ENCODE results near the gene TEX12. TPM values are rescaled to one million over a fixed set of nuclear protein-coding genes. Genes with fewer than 3 reads are reported as not detected.
"Not testable (repeated sequence)": the region's sequence is repeated elsewhere in the genome, so short reads cannot be mapped to it uniquely, and the experiment has no call there.

Gene TEX12
- total RNA-seq, 2 donors from 2014 or later: 0.42 TPM; not detected in 1

DNA sequence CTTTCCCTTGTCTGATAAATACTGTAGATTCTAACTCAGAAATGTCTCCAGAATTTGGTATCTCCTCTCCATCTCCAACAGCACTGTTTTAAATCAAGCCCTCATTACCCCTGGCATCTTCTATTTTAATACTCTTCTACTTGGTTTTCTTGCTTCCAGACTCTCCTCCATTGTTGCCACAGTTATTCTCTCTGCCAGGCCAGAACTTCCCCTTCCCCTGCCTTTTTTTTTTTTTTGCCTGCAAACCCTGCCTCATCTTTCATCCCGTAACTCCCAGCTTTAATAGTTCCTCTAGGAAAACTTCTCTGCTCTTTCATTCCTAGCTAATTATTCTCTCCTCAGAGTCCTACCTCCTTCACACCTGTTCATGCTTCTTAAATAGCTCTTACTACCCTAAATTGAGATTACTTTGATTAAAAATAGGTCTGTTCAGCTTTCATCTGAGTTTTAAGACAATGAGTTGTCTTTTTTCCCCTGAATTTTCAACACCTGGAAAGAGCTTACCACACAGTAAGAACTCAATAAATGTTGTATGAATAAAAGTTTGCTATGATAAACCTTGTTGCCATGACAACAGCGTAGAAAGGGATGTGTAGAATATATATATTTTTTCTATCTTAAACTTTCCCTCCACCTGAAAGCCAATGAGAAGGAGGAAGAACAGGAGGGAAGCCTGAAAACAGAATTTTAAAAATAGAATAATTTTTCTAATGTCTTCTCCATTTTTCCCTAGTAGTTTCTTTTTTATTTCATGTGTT lies 6.9 kb upstream of the TEX12 start:
- Histone ChIP-seq H3K27me3 (no peaks in the 10 kb centered on the region), H3K4me3 (no peak overlapping the region), H3K9ac (ENCODE audit: low read depth in 2 of 2, low read length in 2 of 2) (no peak overlapping the region), H3K36me3 (no peaks in the 10 kb centered on the region), H3K27ac (peak overlapping the region; percentile 10), H3K4me1 (no peaks in the 10 kb centered on the region), H3K9me3 (no peaks in the 10 kb centered on the region)
- DNase-seq: no peak
- TF ChIP-seq, protein P1, sequence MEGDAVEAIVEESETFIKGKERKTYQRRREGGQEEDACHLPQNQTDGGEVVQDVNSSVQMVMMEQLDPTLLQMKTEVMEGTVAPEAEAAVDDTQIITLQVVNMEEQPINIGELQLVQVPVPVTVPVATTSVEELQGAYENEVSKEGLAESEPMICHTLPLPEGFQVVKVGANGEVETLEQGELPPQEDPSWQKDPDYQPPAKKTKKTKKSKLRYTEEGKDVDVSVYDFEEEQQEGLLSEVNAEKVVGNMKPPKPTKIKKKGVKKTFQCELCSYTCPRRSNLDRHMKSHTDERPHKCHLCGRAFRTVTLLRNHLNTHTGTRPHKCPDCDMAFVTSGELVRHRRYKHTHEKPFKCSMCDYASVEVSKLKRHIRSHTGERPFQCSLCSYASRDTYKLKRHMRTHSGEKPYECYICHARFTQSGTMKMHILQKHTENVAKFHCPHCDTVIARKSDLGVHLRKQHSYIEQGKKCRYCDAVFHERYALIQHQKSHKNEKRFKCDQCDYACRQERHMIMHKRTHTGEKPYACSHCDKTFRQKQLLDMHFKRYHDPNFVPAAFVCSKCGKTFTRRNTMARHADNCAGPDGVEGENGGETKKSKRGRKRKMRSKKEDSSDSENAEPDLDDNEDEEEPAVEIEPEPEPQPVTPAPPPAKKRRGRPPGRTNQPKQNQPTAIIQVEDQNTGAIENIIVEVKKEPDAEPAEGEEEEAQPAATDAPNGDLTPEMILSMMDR (IDR thresholded peaks at IDR 0.05): no peak
- intact Hi-C loops (cut with DNase I): no loop called here

DNA sequence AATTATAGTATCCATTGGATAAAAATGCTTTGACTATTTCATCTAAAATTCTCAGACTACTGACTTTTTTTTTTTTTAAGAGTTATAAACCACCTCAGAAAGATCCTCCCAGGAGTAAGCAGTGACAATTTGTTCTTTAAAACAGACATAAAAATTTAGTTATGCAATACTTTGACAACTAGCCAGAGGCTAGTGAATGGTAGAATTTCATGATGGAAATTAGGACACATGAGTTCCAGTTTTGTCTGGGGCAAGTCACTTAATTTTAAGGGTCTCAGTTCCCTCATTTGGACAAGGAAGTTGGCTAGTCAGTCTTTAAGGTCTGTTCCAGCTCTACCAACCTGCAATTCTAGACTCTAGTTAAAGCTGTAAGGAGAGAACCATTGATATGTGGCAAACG lies 6.2 kb upstream of the TEX12 start:
- Histone ChIP-seq H3K9ac (ENCODE audit: low read depth in 2 of 2, low read length in 2 of 2) (no peak overlapping the region), H3K27ac (no peak overlapping the region)

DNA sequence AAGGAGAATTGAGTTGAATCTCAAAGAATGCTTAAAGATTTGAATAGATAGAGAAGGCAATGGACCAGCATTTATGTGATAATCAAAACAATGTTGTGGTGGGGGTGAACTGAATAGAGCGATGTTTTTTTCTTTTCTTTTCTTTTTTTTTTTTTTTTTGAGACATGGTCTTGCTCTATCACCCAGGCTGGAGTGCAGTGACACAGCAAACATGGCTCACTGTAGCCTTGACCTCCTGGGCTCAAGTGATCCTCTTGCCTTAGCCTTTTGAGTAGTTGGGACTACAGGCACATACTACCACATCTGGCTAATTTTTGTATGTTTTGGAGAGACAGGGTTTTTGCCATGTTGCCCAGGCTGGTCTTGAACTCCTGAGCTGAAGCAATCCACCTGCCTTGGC lies 5.0 kb upstream of the TEX12 start:
- not testable (repeated sequence) for H3K9ac ChIP-seq (ENCODE audit: low read depth in 2 of 2, low read length in 2 of 2)

More for the DNA sequence above, 6.2 kb upstream of the TEX12 start:
- no peaks in the 10 kb centered on the region for H3K4me1 ChIP-seq
- no peaks in the 10 kb centered on the region for H3K27me3 ChIP-seq
- no peaks in the 10 kb centered on the region for H3K9me3 ChIP-seq
- no peak for DNase-seq
- H3K36me3 ChIP-seq: no peaks in the 10 kb centered on the region
- no peak overlapping the region for H3K4me3 ChIP-seq
- TF ChIP-seq, protein P1 (IDR thresholded peaks at IDR 0.05): no peak
- intact Hi-C loops (cut with DNase I): no loop called here

DNA sequence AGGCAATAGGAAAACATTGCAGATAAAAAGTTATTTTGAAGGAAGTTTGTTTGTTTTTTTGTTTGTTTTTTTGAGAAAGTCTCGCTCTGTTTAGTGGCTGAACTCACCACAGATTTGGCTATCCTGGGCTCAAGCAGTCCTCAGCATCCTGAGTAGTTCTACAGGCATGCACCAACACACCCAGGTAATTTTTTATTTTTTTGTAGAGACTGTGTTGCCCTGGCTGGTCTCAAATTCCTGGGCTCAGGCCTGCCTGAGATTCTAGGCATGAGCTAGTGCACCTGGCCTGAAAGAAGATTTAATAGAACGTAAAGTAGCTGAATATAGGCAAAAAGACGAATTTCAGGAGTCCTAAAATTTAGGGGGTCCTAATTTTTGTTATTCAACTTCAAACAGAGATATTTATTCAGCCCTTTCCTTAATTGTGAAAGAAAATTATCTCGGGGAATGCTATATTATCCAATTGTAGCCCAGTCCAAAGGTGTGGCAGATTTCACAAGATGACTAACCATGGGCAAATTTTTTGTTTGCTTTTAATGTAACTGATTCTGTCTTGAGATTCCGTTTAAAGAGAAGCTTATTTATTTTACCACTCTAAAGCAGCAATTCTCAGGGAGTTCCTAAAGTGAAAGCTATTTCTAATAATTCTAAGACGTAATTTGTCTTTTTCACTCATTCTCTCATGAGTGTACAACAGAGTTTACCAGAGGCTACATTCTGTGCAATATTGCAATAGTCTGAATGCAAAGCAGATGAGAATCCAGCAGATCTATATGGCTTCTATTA lies 4.2 kb upstream of the TEX12 start:
- peak overlapping the region; percentile 79 for H3K27ac ChIP-seq
- TF ChIP-seq, protein P1 (IDR thresholded peaks at IDR 0.05): no peak
- no peaks in the 10 kb centered on the region for H3K36me3 ChIP-seq
- intact Hi-C loops (cut with DNase I): no loop called here
- peaks cover 7% of the 10 kb centered on the region for H3K4me1 ChIP-seq
- H3K9me3 ChIP-seq: no peaks in the 10 kb centered on the region
- H3K4me3 ChIP-seq: peak overlapping the region; percentile 28
- H3K9ac ChIP-seq (ENCODE audit: low read depth in 2 of 2, low read length in 2 of 2): peak overlapping the region in 1 of 2 donors; percentile 28
- no peaks in the 10 kb centered on the region for H3K27me3 ChIP-seq
- DNase-seq: no peak

More for the DNA sequence above, 5.0 kb upstream of the TEX12 start:
- Histone ChIP-seq H3K27ac (peak overlapping the region; percentile 79), H3K4me3 (peak overlapping the region; percentile 28)
- DNase-seq; H3K4me1 ChIP-seq; H3K9me3 ChIP-seq; H3K36me3 ChIP-seq; H3K27me3 ChIP-seq; intact Hi-C loops (cut with DNase I): not testable (repeated sequence)

DNA sequence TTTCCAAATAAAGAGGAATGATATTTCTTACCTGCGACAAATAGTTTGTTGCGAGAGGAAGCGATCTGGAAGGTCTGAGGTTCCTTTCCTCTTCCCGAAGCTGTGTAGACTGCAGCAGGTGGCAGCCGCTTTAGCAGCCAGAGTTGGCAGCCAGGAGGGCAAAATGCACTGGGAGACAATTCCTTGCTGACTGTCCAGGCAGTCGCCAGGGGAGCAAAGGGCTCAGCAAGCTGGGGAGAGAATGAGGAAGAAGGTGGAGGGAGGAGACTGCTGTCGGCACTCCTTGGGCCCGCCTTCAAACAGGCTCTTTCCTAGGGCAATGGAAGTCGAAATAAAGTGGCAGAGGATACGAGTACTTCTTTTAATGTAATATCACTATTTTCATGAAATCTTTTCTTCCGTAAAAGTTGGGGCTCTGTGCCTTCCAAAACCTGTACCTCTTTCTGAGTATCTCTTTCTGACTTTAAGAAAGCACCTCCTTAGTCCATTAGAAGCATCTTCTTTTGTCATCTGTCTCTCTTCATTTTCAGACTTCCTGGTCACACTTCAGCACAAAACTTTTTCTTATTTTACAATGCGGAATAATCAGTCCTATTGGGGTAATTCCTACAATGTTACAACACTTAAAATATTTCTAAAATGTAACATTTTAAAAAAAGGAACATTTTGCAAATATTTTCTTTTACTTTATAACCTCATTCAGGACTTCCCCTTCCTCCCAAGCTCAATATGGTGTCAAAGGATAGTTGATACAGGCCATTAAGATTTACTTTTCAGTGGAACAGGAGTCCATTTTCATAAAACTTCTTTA lies 3.1 kb upstream of the TEX12 start, which contains the start of gene IL18:
IL18 (minus strand) TSS at position 220 of the 811 bp plus-strand sequence. CDS start 9,041 bp downstream, outside the sequence.
- no peaks in the 10 kb centered on the region for H3K27me3 ChIP-seq
- peak within 1 kb of the TSS; percentile 28 for H3K4me3 ChIP-seq
- TF ChIP-seq, protein P1 (IDR thresholded peaks at IDR 0.05): no peak
- no peaks in the 10 kb centered on the region for H3K36me3 ChIP-seq
- intact Hi-C loops (cut with DNase I): no loop called here
- H3K9ac ChIP-seq (ENCODE audit: low read depth in 2 of 2, low read length in 2 of 2): peak within 1 kb of the TSS in 1 of 2 donors; percentile 76
- peaks cover 7% of the 10 kb centered on the region for H3K4me1 ChIP-seq
- peak within 1 kb of the TSS; percentile 79 for H3K27ac ChIP-seq
- no peaks in the 10 kb centered on the region for H3K9me3 ChIP-seq
- DNase-seq: peak; percentile 89

Measured in colonic mucosa (tissue), 4 donors.